ENCODE measurements around the gene SPTBN1. TPM values are rescaled to one million over a fixed set of nuclear protein-coding genes. Genes with fewer than 3 reads are reported as not detected.

The SPTBN1 gene
- total and polyA plus RNA-seq, 2 of the 13 experiments (the other 11 are each of a cell fraction or from before 2014, with no cell fraction given), result 123 to 299 TPM

DNA sequence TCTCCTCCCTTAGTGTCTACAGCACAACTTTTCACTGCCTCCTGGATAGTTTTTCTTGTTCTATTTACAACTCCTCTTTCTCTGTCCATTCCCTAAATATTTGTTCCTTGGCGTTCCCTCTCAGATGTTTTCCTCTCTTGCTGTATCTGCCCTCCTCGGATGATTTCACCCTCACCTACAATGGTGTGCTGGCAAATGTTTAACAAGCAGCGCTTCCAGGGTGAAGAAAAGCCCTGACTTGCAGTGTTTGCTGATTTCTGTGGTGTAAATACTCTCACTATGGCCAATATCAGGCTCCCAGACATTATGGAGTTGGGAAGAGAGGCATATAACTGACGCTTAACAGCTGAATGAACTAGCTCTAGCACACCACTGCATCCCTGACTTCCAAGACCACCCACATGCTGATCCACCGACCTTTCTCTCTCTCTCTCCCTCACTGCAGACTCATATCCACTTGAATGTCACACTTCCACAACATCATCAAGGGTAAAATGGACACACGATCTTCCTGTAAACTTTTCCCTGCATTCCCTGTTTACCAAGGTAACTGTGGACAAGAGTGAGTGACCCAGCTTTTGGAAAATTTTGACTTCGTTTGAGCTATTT lies 31.5 kb upstream of the SPTBN1 start (continued):
- TF ChIP-seq ZNF567 (CRISPR knock-in tag; IDR thresholded peaks at IDR 0.05; ENCODE audit: borderline replicate concordance) (no peak), FOXA1 (IDR thresholded peaks at IDR 0.05) (no peak), FOXA1 (CRISPR knock-in tag; IDR thresholded peaks at IDR 0.05) (no peak), THAP11 (CRISPR knock-in tag; IDR thresholded peaks at IDR 0.05) (no peak), GABPB1 (CRISPR knock-in tag; IDR thresholded peaks at IDR 0.05) (no peak), DNMT1 (CRISPR knock-in tag; IDR thresholded peaks at IDR 0.05) (no peak), AGO1 (IDR thresholded peaks at IDR 0.05; ENCODE audit: low read depth, low read length, poor library complexity, severe bottlenecking) (no peak), SMYD3 (CRISPR knock-in tag; IDR thresholded peaks at IDR 0.05) (no peak), ZNF619 (CRISPR knock-in tag; IDR thresholded peaks at IDR 0.05) (no peak), ZNF558 (CRISPR knock-in tag; IDR thresholded peaks at IDR 0.05; ENCODE audit: borderline replicate concordance) (no peak)
- TF ChIP-seq, protein P1, sequence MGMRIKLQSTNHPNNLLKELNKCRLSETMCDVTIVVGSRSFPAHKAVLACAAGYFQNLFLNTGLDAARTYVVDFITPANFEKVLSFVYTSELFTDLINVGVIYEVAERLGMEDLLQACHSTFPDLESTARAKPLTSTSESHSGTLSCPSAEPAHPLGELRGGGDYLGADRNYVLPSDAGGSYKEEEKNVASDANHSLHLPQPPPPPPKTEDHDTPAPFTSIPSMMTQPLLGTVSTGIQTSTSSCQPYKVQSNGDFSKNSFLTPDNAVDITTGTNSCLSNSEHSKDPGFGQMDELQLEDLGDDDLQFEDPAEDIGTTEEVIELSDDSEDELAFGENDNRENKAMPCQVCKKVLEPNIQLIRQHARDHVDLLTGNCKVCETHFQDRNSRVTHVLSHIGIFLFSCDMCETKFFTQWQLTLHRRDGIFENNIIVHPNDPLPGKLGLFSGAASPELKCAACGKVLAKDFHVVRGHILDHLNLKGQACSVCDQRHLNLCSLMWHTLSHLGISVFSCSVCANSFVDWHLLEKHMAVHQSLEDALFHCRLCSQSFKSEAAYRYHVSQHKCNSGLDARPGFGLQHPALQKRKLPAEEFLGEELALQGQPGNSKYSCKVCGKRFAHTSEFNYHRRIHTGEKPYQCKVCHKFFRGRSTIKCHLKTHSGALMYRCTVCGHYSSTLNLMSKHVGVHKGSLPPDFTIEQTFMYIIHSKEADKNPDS (CRISPR knock-in tag; IDR thresholded peaks at IDR 0.05), result no peak

- no TSS peak for BruUV-seq (replicated peaks)
- no peak overlapping the region for H3K4me2 ChIP-seq (ENCODE audit: low read depth, low read length)
- H3K27me3 ChIP-seq (ENCODE audit: control insufficient read depth in 1 of 2, insufficient read depth in 2 of 2, low read length in 2 of 2), result peaks cover 2 to 49% of the 10 kb centered on the region in 2 experiments; a peak in 4 of 5 replicates
- H3K36me3 ChIP-seq (replicated peaks in 1 of 2; ENCODE audit: control insufficient read depth in 1 of 2, insufficient read depth in 2 of 2, low read length in 2 of 2), result no peaks in the 10 kb centered on the region
- H3K9ac ChIP-seq (ENCODE audit: insufficient read depth, low read depth, low read length), result no peak overlapping the region
- no peaks in the 10 kb centered on the region for H4K20me1 ChIP-seq (ENCODE audit: insufficient read depth, low read length)
- FAIRE-seq, result no peak
- H3K9me3 ChIP-seq (ENCODE audit: low read length), result no peaks in the 10 kb centered on the region
- no peak for ATAC-seq
- ChIA-PET POLR2A (no interaction called here), CTCF (ENCODE audit: low intra/inter-chr PET ratio, low total read pairs) (no interaction called here)
- H2AFZ ChIP-seq (ENCODE audit: low read length), result no peak overlapping the region
- peaks cover 19% of the 10 kb centered on the region for H3K4me1 ChIP-seq (ENCODE audit: insufficient read depth, low read length)
- intact Hi-C loops (cut with micrococcal nuclease; ENCODE audit: unreplicated experiment), result no loop called here
- in situ Hi-C loops (cut with HindIII; ENCODE audit: extremely low pct_ligation_motif_present, low pct_unique_long_range_greater_than_20kb), result no loop called here
- H3K4me3 ChIP-seq (replicated peaks in 1 of 3; ENCODE audit: insufficient read depth in 1 of 3, low read depth in 2 of 3, low read length in 3 of 3), result no peak overlapping the region
- DNase-seq (ENCODE audit: low spot score), result no peak
- WGBS (ENCODE audit: low lambda C conversion rate), result 35% methylated on average over 3 of the region's 3 CpGs
- H3K79me2 ChIP-seq (ENCODE audit: insufficient read depth, low read length), result no peaks in the 10 kb centered on the region
- H3K27ac ChIP-seq (ENCODE audit: extremely low read length, insufficient read depth, low read length), result no peak overlapping the region
- TF ChIP-seq ZNF496 (CRISPR knock-in tag; IDR thresholded peaks at IDR 0.05; ENCODE audit: insufficient replicate concordance) (no peak), GATA4 (IDR thresholded peaks at IDR 0.05; ENCODE audit: borderline replicate concordance, low read depth) (no peak), HNRNPK (IDR thresholded peaks at IDR 0.05; ENCODE audit: low read depth, low read length, poor library complexity, severe bottlenecking) (no peak), ZNF335 (CRISPR knock-in tag; IDR thresholded peaks at IDR 0.05) (no peak), ZNF629 (CRISPR knock-in tag; conservative IDR thresholded peaks at IDR 0.05) (no peak), ISL2 (CRISPR knock-in tag; IDR thresholded peaks at IDR 0.05) (no peak), ZFP41 (CRISPR knock-in tag; IDR thresholded peaks at IDR 0.05; ENCODE audit: borderline replicate concordance) (no peak)
- TF ChIP-seq, protein P2, sequence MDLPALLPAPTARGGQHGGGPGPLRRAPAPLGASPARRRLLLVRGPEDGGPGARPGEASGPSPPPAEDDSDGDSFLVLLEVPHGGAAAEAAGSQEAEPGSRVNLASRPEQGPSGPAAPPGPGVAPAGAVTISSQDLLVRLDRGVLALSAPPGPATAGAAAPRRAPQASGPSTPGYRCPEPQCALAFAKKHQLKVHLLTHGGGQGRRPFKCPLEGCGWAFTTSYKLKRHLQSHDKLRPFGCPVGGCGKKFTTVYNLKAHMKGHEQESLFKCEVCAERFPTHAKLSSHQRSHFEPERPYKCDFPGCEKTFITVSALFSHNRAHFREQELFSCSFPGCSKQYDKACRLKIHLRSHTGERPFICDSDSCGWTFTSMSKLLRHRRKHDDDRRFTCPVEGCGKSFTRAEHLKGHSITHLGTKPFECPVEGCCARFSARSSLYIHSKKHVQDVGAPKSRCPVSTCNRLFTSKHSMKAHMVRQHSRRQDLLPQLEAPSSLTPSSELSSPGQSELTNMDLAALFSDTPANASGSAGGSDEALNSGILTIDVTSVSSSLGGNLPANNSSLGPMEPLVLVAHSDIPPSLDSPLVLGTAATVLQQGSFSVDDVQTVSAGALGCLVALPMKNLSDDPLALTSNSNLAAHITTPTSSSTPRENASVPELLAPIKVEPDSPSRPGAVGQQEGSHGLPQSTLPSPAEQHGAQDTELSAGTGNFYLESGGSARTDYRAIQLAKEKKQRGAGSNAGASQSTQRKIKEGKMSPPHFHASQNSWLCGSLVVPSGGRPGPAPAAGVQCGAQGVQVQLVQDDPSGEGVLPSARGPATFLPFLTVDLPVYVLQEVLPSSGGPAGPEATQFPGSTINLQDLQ (CRISPR knock-in tag; IDR thresholded peaks at IDR 0.05), result no peak
Observed at GRCh38 chr2:54428108-54428831, 27.9 kb upstream of the SPTBN1 start.
